HG03469 (cell line): ENCODE measurements around the gene THRA.
"Not testable (repeated sequence)": the region's sequence is repeated elsewhere in the genome, so short reads cannot be mapped to it uniquely, and the experiment has no call there.

Experiments
- ATAC-seq: cut with Tn5 transposase; IDR thresholded peaks from one replicate; pipeline ENCODE4 v1.9.1; 2021; ENCODE audit warnings: mild to moderate bottlenecking, moderate library complexity, moderate number of reproducible peaks; ENCODE audit not compliant: unreplicated experiment

Gene THRA

GRCh38 chr17:40135817-40136216, 73.1 kb downstream of the THRA start:
- ATAC-seq: no peak

GRCh38 chr17:40139566-40140058, 76.8 kb downstream of the THRA start:
- no peak for ATAC-seq

DNA sequence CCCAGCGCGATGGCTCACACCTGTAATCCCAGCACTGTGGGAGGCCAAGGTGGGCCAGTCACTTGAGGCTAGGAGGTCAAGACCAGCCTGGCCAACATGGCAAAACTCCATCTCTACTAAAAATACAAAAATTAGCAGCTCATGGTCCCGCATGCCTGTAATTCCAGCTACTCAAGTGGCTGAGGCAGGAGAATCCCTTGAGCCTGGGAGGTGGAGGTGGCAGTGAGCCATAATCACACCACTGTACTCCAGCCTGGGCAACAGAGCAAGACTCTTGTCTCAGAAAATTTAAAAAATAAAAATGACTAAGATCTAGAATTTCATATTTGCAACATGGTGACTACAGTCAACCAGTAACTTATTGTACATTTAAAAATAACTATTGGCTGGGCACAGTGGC, 80.4 kb downstream of the THRA start:
- not testable (repeated sequence) for ATAC-seq
